ENCODE results near the gene TPPP.

Gene TPPP

DNA sequence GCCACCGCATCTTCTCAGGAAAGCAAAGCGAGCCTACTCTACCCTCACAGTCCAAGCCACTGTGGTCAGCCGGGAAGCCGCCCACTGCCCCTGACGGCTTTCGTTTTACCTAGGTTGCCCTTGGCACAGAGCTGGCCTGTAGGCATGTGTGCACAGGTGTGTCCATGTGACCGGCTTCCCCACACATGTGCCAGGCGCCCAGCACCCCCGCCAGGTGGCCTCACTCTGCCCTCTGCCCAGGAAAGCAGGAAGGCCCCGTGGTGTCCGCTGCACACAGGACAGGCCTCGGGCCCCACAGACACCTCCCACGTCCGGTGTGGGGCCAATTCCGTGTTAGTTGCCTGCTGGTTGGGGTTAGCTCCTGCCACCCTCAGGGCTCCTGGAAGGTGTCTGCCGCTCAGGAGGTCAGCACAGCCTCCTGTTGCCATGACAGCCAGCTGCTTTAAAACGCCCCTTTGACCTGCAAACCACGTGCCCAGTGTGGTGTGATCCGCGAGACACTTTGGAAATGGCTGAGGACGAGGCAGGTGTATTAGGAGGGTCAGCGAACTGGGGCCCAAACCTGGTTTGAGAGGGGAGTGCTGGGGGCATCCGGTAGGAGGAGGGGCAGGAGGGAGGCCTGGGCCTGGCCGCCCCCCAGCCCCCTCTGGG lies 28.7 kb downstream of the TPPP start:
- TF ChIP-seq, protein P1, sequence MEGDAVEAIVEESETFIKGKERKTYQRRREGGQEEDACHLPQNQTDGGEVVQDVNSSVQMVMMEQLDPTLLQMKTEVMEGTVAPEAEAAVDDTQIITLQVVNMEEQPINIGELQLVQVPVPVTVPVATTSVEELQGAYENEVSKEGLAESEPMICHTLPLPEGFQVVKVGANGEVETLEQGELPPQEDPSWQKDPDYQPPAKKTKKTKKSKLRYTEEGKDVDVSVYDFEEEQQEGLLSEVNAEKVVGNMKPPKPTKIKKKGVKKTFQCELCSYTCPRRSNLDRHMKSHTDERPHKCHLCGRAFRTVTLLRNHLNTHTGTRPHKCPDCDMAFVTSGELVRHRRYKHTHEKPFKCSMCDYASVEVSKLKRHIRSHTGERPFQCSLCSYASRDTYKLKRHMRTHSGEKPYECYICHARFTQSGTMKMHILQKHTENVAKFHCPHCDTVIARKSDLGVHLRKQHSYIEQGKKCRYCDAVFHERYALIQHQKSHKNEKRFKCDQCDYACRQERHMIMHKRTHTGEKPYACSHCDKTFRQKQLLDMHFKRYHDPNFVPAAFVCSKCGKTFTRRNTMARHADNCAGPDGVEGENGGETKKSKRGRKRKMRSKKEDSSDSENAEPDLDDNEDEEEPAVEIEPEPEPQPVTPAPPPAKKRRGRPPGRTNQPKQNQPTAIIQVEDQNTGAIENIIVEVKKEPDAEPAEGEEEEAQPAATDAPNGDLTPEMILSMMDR (IDR thresholded peaks at IDR 0.05; ENCODE audit: low read depth, low read length), result no peak
- H3K4me3 ChIP-seq (replicated peaks in 1 of 2; ENCODE audit: low read depth in 2 of 2, low read length in 2 of 2), result no peak overlapping the region
- DNase-seq (ENCODE audit: low read depth in 2 of 2), result no peak

- TF ChIP-seq, protein P1 (IDR thresholded peaks at IDR 0.05; ENCODE audit: low read depth, low read length), result no peak
- no peak overlapping the region for H3K4me3 ChIP-seq (replicated peaks in 1 of 2; ENCODE audit: low read depth in 2 of 2, low read length in 2 of 2)
- DNase-seq (ENCODE audit: low read depth in 2 of 2), result no peak
Measured at GRCh38 chr5:663436-664342, 29.5 kb downstream of the TPPP start.

DNA sequence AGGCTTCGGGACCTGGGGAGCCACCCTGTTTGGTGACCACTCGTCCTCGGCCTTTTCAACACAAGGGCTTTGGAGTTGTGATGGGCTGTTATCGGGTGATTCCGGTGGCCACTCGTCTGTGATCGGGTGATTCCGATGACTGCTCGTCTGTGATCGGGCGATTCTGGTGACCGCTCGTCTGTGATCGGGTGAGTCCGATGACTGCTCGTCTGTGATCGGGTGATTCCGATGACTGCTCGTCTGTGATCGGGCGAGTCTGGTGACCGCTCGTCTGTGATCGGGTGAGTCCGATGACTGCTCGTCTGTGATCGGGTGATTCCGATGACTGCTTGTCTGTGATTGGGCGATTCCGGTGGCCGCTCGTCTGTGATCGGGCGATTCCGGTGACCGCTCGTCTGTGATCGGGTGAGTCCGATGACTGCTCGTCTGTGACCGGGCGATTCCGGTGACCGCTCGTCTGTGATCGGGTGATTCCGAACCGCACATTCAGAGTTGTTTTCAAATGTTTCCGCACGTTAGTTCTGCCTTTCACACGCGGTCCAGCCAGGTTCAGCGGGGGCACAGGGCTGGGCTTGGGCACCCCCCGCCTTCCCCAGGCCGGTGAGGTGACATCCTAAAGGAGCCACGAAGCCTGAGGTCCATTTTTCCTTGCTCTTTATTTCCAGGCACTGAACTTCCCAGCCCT lies 30.3 kb downstream of the TPPP start:
- H3K4me3 ChIP-seq (replicated peaks in 1 of 2; ENCODE audit: low read depth in 2 of 2, low read length in 2 of 2), result no peak overlapping the region
- TF ChIP-seq, protein P1 (IDR thresholded peaks at IDR 0.05; ENCODE audit: low read depth, low read length), result no peak
- DNase-seq (ENCODE audit: low read depth in 2 of 2), result no peak

- DNase-seq (ENCODE audit: low read depth in 2 of 2), result no peak
- no peak overlapping the region for H3K4me3 ChIP-seq (replicated peaks in 1 of 2; ENCODE audit: low read depth in 2 of 2, low read length in 2 of 2)
Measured at GRCh38 chr5:661891-662750, 31.0 kb downstream of the TPPP start.

GRCh38 chr5:660491-661030 lies 32.6 kb downstream of the TPPP start:
- DNase-seq (ENCODE audit: low read depth in 2 of 2), result no peak
- H3K4me3 ChIP-seq (replicated peaks in 1 of 2; ENCODE audit: low read depth in 2 of 2, low read length in 2 of 2), result no peak overlapping the region
- TF ChIP-seq, protein P1 (IDR thresholded peaks at IDR 0.05; ENCODE audit: low read depth, low read length), result no peak

More at GRCh38 chr5:661891-662750, 31.0 kb downstream of the TPPP start:
- TF ChIP-seq, protein P1 (IDR thresholded peaks at IDR 0.05; ENCODE audit: low read depth, low read length), result no peak

Data from cardiac fibroblast (primary cell).